ENCODE results near the gene ABCA13.

ABCA13 gene

GRCh38 chr7:48525736-48526732 is 354.8 kb downstream of the ABCA13 start:
- DNase-seq, result no peak

- DNase-seq, result peak; percentile 37
Observed at GRCh38 chr7:48528646-48529045, 357.4 kb downstream of the ABCA13 start.

GRCh38 chr7:48537561-48537960 is 366.3 kb downstream of the ABCA13 start:
- no peak for DNase-seq

GRCh38 chr7:48540746-48541145 is 369.5 kb downstream of the ABCA13 start:
- no peak for DNase-seq

- DNase-seq, result no peak
Observed at GRCh38 chr7:48548667-48549066, 377.4 kb downstream of the ABCA13 start.

GRCh38 chr7:48551652-48552051 is 380.4 kb downstream of the ABCA13 start:
- DNase-seq, result no peak

- peak; percentile 11 for DNase-seq
Observed at GRCh38 chr7:48563334-48563733, 392.1 kb downstream of the ABCA13 start.

- no peak for DNase-seq
Observed at GRCh38 chr7:48575516-48575915, 404.3 kb downstream of the ABCA13 start.

GRCh38 chr7:48587475-48587874 is 416.2 kb downstream of the ABCA13 start:
- DNase-seq, result no peak

GRCh38 chr7:48594349-48594748 is 423.1 kb downstream of the ABCA13 start:
- DNase-seq, result no peak

- no peak for DNase-seq
Observed at GRCh38 chr7:48595756-48596155, 424.5 kb downstream of the ABCA13 start.

GRCh38 chr7:48610705-48611104 is 439.4 kb downstream of the ABCA13 start:
- DNase-seq, result no peak

GRCh38 chr7:48611993-48612392 is 440.7 kb downstream of the ABCA13 start:
- DNase-seq, result no peak

- DNase-seq, result no peak
Observed at GRCh38 chr7:48617508-48617907, 446.2 kb downstream of the ABCA13 start.

- DNase-seq, result no peak
Observed at GRCh38 chr7:48617993-48618392, 446.7 kb downstream of the ABCA13 start.

- DNase-seq, result no peak
Observed at GRCh38 chr7:48621076-48621475, 449.8 kb downstream of the ABCA13 start.

- DNase-seq, result no peak
Observed at GRCh38 chr7:48627164-48627563, 455.9 kb downstream of the ABCA13 start.

- DNase-seq, result no peak
Observed at GRCh38 chr7:48628793-48629349, 457.6 kb downstream of the ABCA13 start.

- peak; percentile 79 for DNase-seq
Observed at GRCh38 chr7:48634116-48634632, 462.9 kb downstream of the ABCA13 start.

GRCh38 chr7:48635796-48636195 is 464.5 kb downstream of the ABCA13 start:
- no peak for DNase-seq

- no peak for DNase-seq
Observed at GRCh38 chr7:48636391-48637015, 465.2 kb downstream of the ABCA13 start.

GRCh38 chr7:48637382-48637781 is 466.1 kb downstream of the ABCA13 start:
- DNase-seq, result no peak

- no peak for DNase-seq
Observed at GRCh38 chr7:48638041-48638440, 466.8 kb downstream of the ABCA13 start.
